Erythroblast (primary cell): ENCODE measurements around the gene CFAP107.

Experiments
- GATA1 ChIP-seq: IDR thresholded peaks from 2 replicates; pipeline ENCODE4 v1.6.1; 2011; ENCODE audit warnings: low read depth, mild to moderate bottlenecking, control low read depth, low read length, moderate library complexity
- POLR2A ChIP-seq: IDR thresholded peaks from 2 replicates; pipeline ENCODE4 v1.6.1; 2011; ENCODE audit warnings: mild to moderate bottlenecking, low read length

DNA sequence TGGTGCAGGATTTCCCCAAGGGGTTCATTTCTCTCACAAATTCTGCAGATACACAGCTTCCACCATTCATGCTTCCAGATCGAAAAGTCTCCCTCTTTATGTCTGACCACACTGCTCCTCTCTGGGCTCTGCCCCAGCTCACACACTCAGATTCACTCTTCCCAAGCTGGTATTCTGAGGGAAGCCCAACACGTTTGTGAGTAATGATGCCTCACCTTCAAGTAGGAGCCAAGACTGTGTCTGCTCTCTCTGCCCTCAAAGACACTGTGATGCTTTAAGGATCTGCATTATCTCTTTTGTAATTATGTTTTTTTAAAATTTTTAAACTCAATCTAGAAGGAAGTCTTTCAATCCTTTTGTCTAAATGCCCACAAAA is 65.4 kb downstream of the CFAP107 start:
- TF ChIP-seq POLR2A (no peak), GATA1 (no peak)
